Measurements from ENCODE around the gene DCST1. TPM values are rescaled to one million over a fixed set of nuclear protein-coding genes. Genes with fewer than 3 reads are reported as not detected.

DCST1 gene
- total RNA-seq, 2 experiments from 2014 or later: not detected

- POLR2A ChIA-PET: interaction anchor here (0.6 to 1.0 kb wide), 3 partner anchors 14 to 47 kb away, joined by 3 to 4 read pairs (median 3); no protein-coding TSS in a partner anchor
- Mint-ChIP-seq H3K27me3 (no peaks in the 10 kb centered on the region), H3K9me3 (ENCODE audit: low read depth) (no peaks in the 10 kb centered on the region), H3K36me3 (ENCODE audit: low read depth) (peaks cover 45% of the 10 kb centered on the region), H3K27ac (peak overlapping the region; percentile 96), H3K4me1 (peaks cover 61% of the 10 kb centered on the region), H3K4me3 (peak overlapping the region; percentile 99)
- CTCF ChIA-PET: interaction anchor here (0.5 to 3.7 kb wide), 8 partner anchors 9 to 653 kb away, joined by 3 to 28 read pairs (median 4); no protein-coding TSS in a partner anchor
- peak; percentile 48 for ATAC-seq
- intact Hi-C loops (cut with DNase I, micrococcal nuclease): loop anchor here in 1 of 2 experiments (10.0 kb wide), 2 partner anchors 1207 to 1497 kb away; partner anchors contain the start of genes MEF2D and PMF1
- DNase-seq: peak; percentile 93
These were observed 25.3 kb upstream of the DCST1 start for GRCh38 chr1:155008015-155008941.

DNA sequence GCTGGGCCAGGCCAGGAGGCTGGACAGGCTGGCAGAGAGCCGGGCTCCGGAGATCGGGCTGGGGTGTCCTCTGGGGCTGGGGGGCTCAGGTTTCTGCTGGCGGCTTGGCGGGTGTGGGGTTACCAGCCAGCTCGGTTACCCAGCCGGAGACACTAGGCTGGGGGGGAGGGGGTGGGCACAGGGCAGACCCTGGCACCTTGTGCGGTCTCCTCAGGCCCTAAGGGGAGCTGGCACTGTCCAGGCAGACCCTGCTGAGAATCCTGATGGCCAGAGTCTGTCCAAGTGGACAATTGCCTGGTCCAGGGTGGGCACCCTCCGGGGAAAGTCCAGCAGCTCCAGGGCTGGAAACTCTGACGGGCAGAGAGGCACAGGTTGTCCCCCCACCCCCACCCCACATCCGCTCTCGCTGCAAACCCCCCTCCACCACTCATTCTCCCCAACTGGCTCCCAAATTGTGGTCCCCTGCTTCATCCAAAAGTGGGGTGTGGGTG lies 24.4 kb upstream of the DCST1 start:
- ATAC-seq (no peak), DNase-seq (peak; percentile 73)
- H3K4me3 Mint-ChIP-seq: peak overlapping the region; percentile 99
- H3K36me3 Mint-ChIP-seq (ENCODE audit: low read depth): peaks cover 45% of the 10 kb centered on the region
- CTCF ChIA-PET: interaction anchor here (0.5 to 3.7 kb wide), 7 partner anchors 8 to 93 kb away, joined by 3 to 28 read pairs (median 4); partner anchors contain the start of gene FLAD1
- intact Hi-C loops (cut with DNase I, micrococcal nuclease): loop anchor here in 1 of 2 experiments (1.0 to 10.0 kb wide), 3 partner anchors 8 to 1496 kb away; partner anchors contain the start of genes MEF2D and PMF1
- H3K4me1 Mint-ChIP-seq: peaks cover 68% of the 10 kb centered on the region
- no peaks in the 10 kb centered on the region for H3K9me3 Mint-ChIP-seq (ENCODE audit: low read depth)
- no peaks in the 10 kb centered on the region for H3K27me3 Mint-ChIP-seq
- peak overlapping the region; percentile 96 for H3K27ac Mint-ChIP-seq
- POLR2A ChIA-PET: interaction anchor here (0.9 kb wide), 1 partner anchor 48 kb away, joined by 3 read pairs; no protein-coding TSS in a partner anchor

GRCh38 chr1:155009742-155010141 lies 23.9 kb upstream of the DCST1 start:
- peaks cover 44% of the 10 kb centered on the region for H3K36me3 Mint-ChIP-seq (ENCODE audit: low read depth)
- peaks cover 64% of the 10 kb centered on the region for H3K4me1 Mint-ChIP-seq
- ChIA-PET POLR2A (no interaction called here), CTCF (interaction anchor here (0.5 to 1.0 kb wide), 3 partner anchors 11 to 94 kb away, joined by 3 to 4 read pairs (median 4); partner anchors contain the start of gene FLAD1)
- H3K4me3 Mint-ChIP-seq: peak overlapping the region; percentile 99
- no peaks in the 10 kb centered on the region for H3K9me3 Mint-ChIP-seq (ENCODE audit: low read depth)
- DNase-seq (no peak), ATAC-seq (no peak)
- intact Hi-C loops (cut with DNase I, micrococcal nuclease): loop anchor here in 1 of 2 experiments (1.0 to 10.0 kb wide), 3 partner anchors 8 to 1495 kb away; partner anchors contain the start of genes MEF2D and PMF1
- H3K27ac Mint-ChIP-seq: peak overlapping the region; percentile 96
- no peaks in the 10 kb centered on the region for H3K27me3 Mint-ChIP-seq

DNA sequence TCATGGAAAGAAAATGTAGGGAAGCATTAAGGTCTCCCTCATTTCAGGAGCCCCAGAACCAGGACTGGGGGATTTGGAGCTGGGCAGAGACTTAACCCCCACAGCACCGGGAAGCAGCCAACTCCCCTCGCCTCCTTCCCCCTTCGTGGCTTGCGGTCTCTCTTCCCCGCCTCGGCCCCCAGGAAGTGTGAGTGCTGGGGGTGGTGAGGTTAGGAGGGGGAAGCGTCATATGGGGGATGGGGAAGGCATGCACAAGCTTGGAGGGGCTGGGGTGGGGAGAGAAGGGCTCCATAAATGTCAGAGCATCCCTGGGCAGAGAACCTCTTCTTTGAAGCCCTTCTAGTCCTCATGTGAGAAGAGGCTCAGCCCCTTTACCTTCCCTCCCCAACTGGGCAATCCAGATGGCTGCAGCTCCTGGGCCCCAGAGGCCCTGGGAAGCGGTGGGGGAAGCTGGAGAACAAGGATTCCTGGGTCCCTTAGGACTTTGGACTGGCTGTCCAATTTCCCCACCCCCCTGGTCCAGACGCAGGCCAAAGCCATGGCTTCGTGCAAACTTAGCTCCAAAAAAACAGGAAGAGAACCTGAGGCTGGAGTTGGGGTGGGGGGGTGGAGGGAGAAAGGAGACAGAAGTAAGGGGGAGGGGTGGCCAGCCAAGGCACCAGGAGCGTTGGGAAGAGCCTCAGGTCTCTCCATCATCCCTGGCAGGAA lies 23.3 kb upstream of the DCST1 start:
- CTCF ChIA-PET: interaction anchor here (0.9 to 1.8 kb wide), 3 partner anchors 11 to 165 kb away, joined by 3 to 7 read pairs (median 5); no protein-coding TSS in a partner anchor
- H3K9me3 Mint-ChIP-seq (ENCODE audit: low read depth): no peaks in the 10 kb centered on the region
- H3K4me3 Mint-ChIP-seq: peak overlapping the region; percentile 99
- no peaks in the 10 kb centered on the region for H3K27me3 Mint-ChIP-seq
- ATAC-seq (no peak), DNase-seq (peak; percentile 54)
- intact Hi-C loops (cut with DNase I, micrococcal nuclease): no loop called here
- POLR2A ChIA-PET: interaction anchor here (0.6 kb wide), 1 partner anchor 29 kb away, joined by 3 read pairs; no protein-coding TSS in a partner anchor
- H3K36me3 Mint-ChIP-seq (ENCODE audit: low read depth): peaks cover 47% of the 10 kb centered on the region
- H3K27ac Mint-ChIP-seq: peak overlapping the region; percentile 96
- H3K4me1 Mint-ChIP-seq: peaks cover 67% of the 10 kb centered on the region

DNA sequence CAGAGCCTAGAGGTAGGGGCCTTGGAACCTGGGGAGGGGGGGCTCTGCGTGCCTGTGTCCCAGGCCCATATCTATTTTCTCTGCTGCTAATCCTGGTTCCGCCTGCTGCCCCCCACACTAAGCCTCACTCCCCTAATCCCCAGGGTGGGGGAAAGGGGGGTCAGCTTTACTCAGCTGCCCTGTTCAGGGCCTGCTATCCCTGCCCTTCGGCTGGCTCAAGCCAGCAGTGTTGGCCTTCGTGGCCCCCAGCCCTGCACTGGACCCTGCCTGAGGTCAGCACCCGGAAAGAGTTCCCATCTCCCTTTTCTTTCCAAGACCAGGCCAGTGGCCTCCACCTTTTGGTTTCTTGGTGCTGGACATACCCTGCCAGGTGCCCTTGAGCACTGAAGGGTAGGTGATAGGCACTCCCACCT lies 22.6 kb upstream of the DCST1 start:
- Mint-ChIP-seq H3K9me3 (ENCODE audit: low read depth) (no peaks in the 10 kb centered on the region), H3K4me3 (peak overlapping the region; percentile 99), H3K4me1 (peaks cover 67% of the 10 kb centered on the region), H3K36me3 (ENCODE audit: low read depth) (peaks cover 54% of the 10 kb centered on the region), H3K27ac (peak overlapping the region; percentile 96), H3K27me3 (no peaks in the 10 kb centered on the region)
- CTCF ChIA-PET: interaction anchor here (0.9 to 1.8 kb wide), 3 partner anchors 12 to 165 kb away, joined by 3 to 7 read pairs (median 5); no protein-coding TSS in a partner anchor
- POLR2A ChIA-PET: interaction anchor here (0.6 kb wide), 1 partner anchor 30 kb away, joined by 3 read pairs; no protein-coding TSS in a partner anchor
- intact Hi-C loops (cut with DNase I, micrococcal nuclease): no loop called here
- DNase-seq (no peak), ATAC-seq (no peak)

- ATAC-seq (no peak), DNase-seq (no peak)
- H3K4me3 Mint-ChIP-seq: peak overlapping the region; percentile 99
- intact Hi-C loops (cut with DNase I, micrococcal nuclease): no loop called here
- CTCF ChIA-PET: interaction anchor here (0.6 to 1.8 kb wide), 5 partner anchors 12 to 192 kb away, joined by 3 to 8 read pairs (median 5); partner anchors contain the start of gene KRTCAP2
- POLR2A ChIA-PET: no interaction called here
- peaks cover 67% of the 10 kb centered on the region for H3K4me1 Mint-ChIP-seq
- peak overlapping the region; percentile 96 for H3K27ac Mint-ChIP-seq
- H3K36me3 Mint-ChIP-seq (ENCODE audit: low read depth): peaks cover 59% of the 10 kb centered on the region
- H3K27me3 Mint-ChIP-seq: no peaks in the 10 kb centered on the region
- H3K9me3 Mint-ChIP-seq (ENCODE audit: low read depth): no peaks in the 10 kb centered on the region
These were observed 22.1 kb upstream of the DCST1 start for GRCh38 chr1:155011437-155012025.

DNA sequence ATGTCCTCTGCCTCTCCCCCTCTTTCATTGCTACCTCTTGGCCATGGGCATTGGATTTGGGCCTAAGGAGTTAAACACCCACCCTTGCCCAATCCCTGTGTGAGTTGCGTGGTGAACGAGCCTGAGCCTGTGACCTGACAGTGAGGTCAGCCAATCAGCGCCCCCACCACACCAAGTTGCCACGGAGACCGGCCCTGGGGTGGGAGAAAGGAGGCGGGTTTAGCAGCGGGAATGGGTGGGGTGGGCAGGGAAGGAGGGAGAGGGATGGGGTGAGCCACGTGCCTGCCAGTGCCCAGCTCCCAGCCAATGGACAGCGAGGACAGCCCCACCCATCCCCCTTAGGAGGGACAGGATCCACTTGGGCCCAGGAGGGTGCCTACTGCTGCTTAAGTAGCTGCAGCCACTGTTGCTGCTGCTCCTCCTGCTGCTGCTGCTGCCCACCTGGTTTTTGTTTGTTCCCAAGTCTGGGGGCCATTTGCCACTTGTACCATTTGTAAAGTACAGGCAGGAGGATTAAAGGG lies 21.5 kb upstream of the DCST1 start:
- ChIA-PET CTCF (interaction anchor here (0.6 to 6.1 kb wide), 5 partner anchors 11 to 192 kb away, joined by 3 to 86 read pairs (median 6); partner anchors contain the start of genes KRTCAP2 and ZBTB7B), POLR2A (no interaction called here)
- H3K27me3 Mint-ChIP-seq: no peaks in the 10 kb centered on the region
- DNase-seq (peak; percentile 76), ATAC-seq (peak; percentile 10)
- intact Hi-C loops (cut with DNase I, micrococcal nuclease): no loop called here
- H3K9me3 Mint-ChIP-seq (ENCODE audit: low read depth): no peaks in the 10 kb centered on the region
- peak overlapping the region; percentile 82 for H3K27ac Mint-ChIP-seq
- H3K36me3 Mint-ChIP-seq (ENCODE audit: low read depth): peaks cover 63% of the 10 kb centered on the region
- peaks cover 65% of the 10 kb centered on the region for H3K4me1 Mint-ChIP-seq
- peak overlapping the region; percentile 99 for H3K4me3 Mint-ChIP-seq

- Mint-ChIP-seq H3K27ac (peak overlapping the region; percentile 82), H3K27me3 (no peaks in the 10 kb centered on the region), H3K36me3 (ENCODE audit: low read depth) (peaks cover 64% of the 10 kb centered on the region), H3K4me1 (peaks cover 65% of the 10 kb centered on the region), H3K4me3 (peak overlapping the region; percentile 99), H3K9me3 (ENCODE audit: low read depth) (no peaks in the 10 kb centered on the region)
- POLR2A ChIA-PET: interaction anchor here (0.7 to 0.8 kb wide), 3 partner anchors 65 to 1354 kb away, joined by 3 to 4 read pairs (median 4); partner anchors contain the start of gene EFNA3
- CTCF ChIA-PET: interaction anchor here (0.5 to 6.1 kb wide), 7 partner anchors 12 to 160 kb away, joined by 3 to 86 read pairs (median 4); partner anchors contain the start of genes KRTCAP2, LENEP and ZBTB7B
- DNase-seq (peak; percentile 31), ATAC-seq (no peak)
- intact Hi-C loops (cut with DNase I, micrococcal nuclease): no loop called here
These were observed 20.6 kb upstream of the DCST1 start for GRCh38 chr1:155012776-155013602.

- intact Hi-C loops (cut with DNase I, micrococcal nuclease): no loop called here
- Mint-ChIP-seq H3K4me3 (peak overlapping the region; percentile 99), H3K9me3 (ENCODE audit: low read depth) (no peaks in the 10 kb centered on the region), H3K4me1 (peaks cover 64% of the 10 kb centered on the region), H3K36me3 (ENCODE audit: low read depth) (peaks cover 65% of the 10 kb centered on the region), H3K27ac (peak overlapping the region; percentile 73), H3K27me3 (no peaks in the 10 kb centered on the region)
- POLR2A ChIA-PET: interaction anchor here (0.8 kb wide), 1 partner anchor 1355 kb away, joined by 4 read pairs; no protein-coding TSS in a partner anchor
- DNase-seq (peak; percentile 56), ATAC-seq (no peak)
- CTCF ChIA-PET: interaction anchor here (0.6 to 6.1 kb wide), 4 partner anchors 13 to 48 kb away, joined by 3 to 86 read pairs (median 5); partner anchors contain the start of genes LENEP and ZBTB7B
These were observed 20.0 kb upstream of the DCST1 start for GRCh38 chr1:155013632-155014031.

All from activated CD4-positive, alpha-beta T cell treated with anti-CD3 and anti-CD28 coated beads for 36 hours (primary cell).